ENCODE measurements around the gene WNT1.

DNA sequence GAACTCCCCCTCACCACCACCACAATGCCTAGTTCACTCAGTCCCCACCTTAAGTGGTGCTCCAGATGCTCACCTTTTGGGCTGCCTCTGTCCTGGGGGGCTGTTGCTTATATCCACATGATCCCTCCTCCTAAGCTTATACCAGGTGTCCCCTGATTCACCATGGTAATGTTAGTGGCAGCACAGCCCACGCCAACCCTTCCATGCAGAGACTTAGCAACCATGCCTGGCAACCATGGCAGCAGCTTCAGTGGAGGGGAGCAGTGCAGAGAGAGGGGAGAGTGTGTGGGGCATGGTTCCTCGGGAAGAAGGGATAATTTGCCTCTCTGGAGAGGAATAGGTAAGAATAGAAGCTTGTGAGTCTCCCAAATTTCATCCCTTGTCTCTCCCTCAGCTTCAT is 22.2 kb downstream of the WNT1 start:
- TF ChIP-seq POLR2A (IDR thresholded peaks at IDR 0.05): no peak
- TF ChIP-seq, protein P1, sequence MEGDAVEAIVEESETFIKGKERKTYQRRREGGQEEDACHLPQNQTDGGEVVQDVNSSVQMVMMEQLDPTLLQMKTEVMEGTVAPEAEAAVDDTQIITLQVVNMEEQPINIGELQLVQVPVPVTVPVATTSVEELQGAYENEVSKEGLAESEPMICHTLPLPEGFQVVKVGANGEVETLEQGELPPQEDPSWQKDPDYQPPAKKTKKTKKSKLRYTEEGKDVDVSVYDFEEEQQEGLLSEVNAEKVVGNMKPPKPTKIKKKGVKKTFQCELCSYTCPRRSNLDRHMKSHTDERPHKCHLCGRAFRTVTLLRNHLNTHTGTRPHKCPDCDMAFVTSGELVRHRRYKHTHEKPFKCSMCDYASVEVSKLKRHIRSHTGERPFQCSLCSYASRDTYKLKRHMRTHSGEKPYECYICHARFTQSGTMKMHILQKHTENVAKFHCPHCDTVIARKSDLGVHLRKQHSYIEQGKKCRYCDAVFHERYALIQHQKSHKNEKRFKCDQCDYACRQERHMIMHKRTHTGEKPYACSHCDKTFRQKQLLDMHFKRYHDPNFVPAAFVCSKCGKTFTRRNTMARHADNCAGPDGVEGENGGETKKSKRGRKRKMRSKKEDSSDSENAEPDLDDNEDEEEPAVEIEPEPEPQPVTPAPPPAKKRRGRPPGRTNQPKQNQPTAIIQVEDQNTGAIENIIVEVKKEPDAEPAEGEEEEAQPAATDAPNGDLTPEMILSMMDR (IDR thresholded peaks at IDR 0.05): no peak
- no peak for TF ChIP-seq EP300 (IDR thresholded peaks at IDR 0.05; ENCODE audit: low read depth)
- TF ChIP-seq POLR2AphosphoS5 (IDR thresholded peaks at IDR 0.05): no peak

Data from transverse colon (tissue), 4 donors.